K562 (cell line): ENCODE data around the gene TIMM23. TPM values are rescaled to one million over a fixed set of nuclear protein-coding genes. Genes with fewer than 3 reads are reported as not detected.

Experiments
- ARNT ChIP-seq, 2 experiments: fragments of 450-650 bp; IDR thresholded peaks; 2 replicates each; pipeline ENCODE4 v1.6.1; 2016; ENCODE audit warnings: mild to moderate bottlenecking in 1 of 2
- ATF3 ChIP-seq, 2 experiments: fragments of 450-650 bp in 1 of 2; sonication (generic) in 1 of 2; formaldehyde crosslinking in 1 of 2; IDR thresholded peaks in 1 of 2; conservative IDR thresholded peaks in 1 of 2; 2 replicates each; pipeline versions ENCODE4 v1.6.1 to v1.8.1; 2016 to 2023; ENCODE audit warnings: mild to moderate bottlenecking in 2 of 2, moderate library complexity in 2 of 2, inconsistent platforms in 1 of 2, missing genetic modification reagents in 1 of 2
- CCAR2 ChIP-seq: fragments of 200-400 bp; formaldehyde crosslinking; IDR thresholded peaks from 2 replicates; pipeline ENCODE4 v1.6.1; 2017; ENCODE audit warnings: mild to moderate bottlenecking, low read depth, low read length
- CCNT2 ChIP-seq: IDR thresholded peaks from 2 replicates; pipeline ENCODE4 v1.6.1; 2011; ENCODE audit warnings: borderline replicate concordance, low read depth, mild to moderate bottlenecking, moderate library complexity, mixed read lengths, low read length; ENCODE audit not compliant: insufficient read length; ENCODE audit errors: extremely low read depth
- CTBP1 ChIP-seq: fragments of 450-650 bp; IDR thresholded peaks from 2 replicates; pipeline ENCODE4 v1.6.1; 2016; ENCODE audit warnings: borderline replicate concordance
- FOSL1 ChIP-seq: fragments of 200-800 bp; sonication (Bioruptor generic); conservative IDR thresholded peaks from 2 replicates; pipeline ENCODE4 v1.6.1; 2016; ENCODE audit warnings: missing genetic modification characterization, missing compliant biosample characterization
- FOXA3 ChIP-seq, 2 experiments: fragments of 450-650 bp in 1 of 2; sonication (generic) in 1 of 2; formaldehyde crosslinking; IDR thresholded peaks in 1 of 2; conservative IDR thresholded peaks in 1 of 2; 2 replicates each; pipeline versions ENCODE4 v1.4.0 to v1.8.0; 2020 to 2022; ENCODE audit warnings: mild to moderate bottlenecking in 2 of 2, missing genetic modification reagents in 1 of 2
- FOXM1 ChIP-seq, 2 experiments: fragments of 450-650 bp in 1 of 2; sonication (generic) in 1 of 2; formaldehyde crosslinking in 1 of 2; IDR thresholded peaks; 2 replicates each; pipeline versions ENCODE4 v1.6.1 to v1.9.0; 2017 to 2022; ENCODE audit warnings: low read depth in 2 of 2, mild to moderate bottlenecking in 2 of 2, missing genetic modification reagents in 1 of 2, moderate library complexity in 1 of 2
- GTF2E2 ChIP-seq: fragments of 200-800 bp; sonication (Bioruptor generic); IDR thresholded peaks from 2 replicates; pipeline ENCODE4 v1.6.1; 2016; ENCODE audit warnings: missing genetic modification characterization, missing compliant biosample characterization
- KLF10 ChIP-seq: fragments of 250-450 bp; sonication (Bioruptor Pico); IDR thresholded peaks from 2 replicates; pipeline ENCODE4 v1.6.1; 2021; ENCODE audit warnings: matching md5 sums
- MBD2 ChIP-seq: sonication (generic); IDR thresholded peaks from 2 replicates; pipeline ENCODE4 v1.6.1; 2016; ENCODE audit warnings: low read depth, borderline replicate concordance
- MCM2 ChIP-seq: fragments of 450-650 bp; IDR thresholded peaks from 2 replicates; pipeline ENCODE4 v1.6.1; 2017; ENCODE audit warnings: low read depth, mild to moderate bottlenecking
- MYBL2 ChIP-seq, 2 experiments: fragments of 450-650 bp in 1 of 2; sonication (generic) in 1 of 2; formaldehyde crosslinking in 1 of 2; IDR thresholded peaks; 2 replicates each; pipeline versions ENCODE4 v1.6.1 to v1.8.1; 2017 to 2022; ENCODE audit warnings: borderline replicate concordance in 1 of 2, inconsistent platforms in 1 of 2, low read depth in 1 of 2, mild to moderate bottlenecking in 1 of 2, missing genetic modification reagents in 1 of 2, moderate library complexity in 1 of 2
- NFYB ChIP-seq: IDR thresholded peaks from 2 replicates; pipeline ENCODE4 v1.6.1; 2011; ENCODE audit warnings: mild to moderate bottlenecking, moderate library complexity; ENCODE audit not compliant: insufficient read length; ENCODE audit errors: extremely low read depth
- PTBP1 ChIP-seq: fragments of 200-400 bp; formaldehyde crosslinking; IDR thresholded peaks from 2 replicates; pipeline ENCODE4 v1.6.1; 2017; ENCODE audit warnings: low read depth, low read length
- SNAPC5 ChIP-seq: fragments of 250-450 bp; sonication (Bioruptor Pico); IDR thresholded peaks from 2 replicates; pipeline ENCODE4 v1.8.0; 2021; ENCODE audit warnings: moderate library complexity, mild to moderate bottlenecking, inconsistent platforms
- SNIP1 ChIP-seq: fragments of 450-650 bp; IDR thresholded peaks from 2 replicates; pipeline ENCODE4 v1.7.1; 2017; ENCODE audit warnings: low read depth, mild to moderate bottlenecking
- ZBTB17 ChIP-seq: fragments of 450-650 bp; formaldehyde crosslinking; IDR thresholded peaks from 2 replicates; pipeline ENCODE4 v1.4.0; 2020; ENCODE audit warnings: mild to moderate bottlenecking
- ZNF175 ChIP-seq: fragments of 200-800 bp; sonication (Bioruptor generic); IDR thresholded peaks from 2 replicates; pipeline ENCODE4 v1.6.1; 2016; ENCODE audit warnings: low read depth, mild to moderate bottlenecking, missing genetic modification characterization, missing compliant biosample characterization
- ZNF184 ChIP-seq: sonication (generic); formaldehyde crosslinking; IDR thresholded peaks from 2 replicates; pipeline ENCODE4 v1.5.0; 2020; ENCODE audit warnings: missing genetic modification reagents
- ZNF239 ChIP-seq: fragments of 250-450 bp; sonication (Bioruptor Pico); IDR thresholded peaks from 2 replicates; pipeline ENCODE4 v1.4.0; 2020; ENCODE audit warnings: mild to moderate bottlenecking
- ZNF316 ChIP-seq: fragments of 450-650 bp; IDR thresholded peaks from 2 replicates; pipeline ENCODE4 v1.6.1; 2016
- polyA plus RNA-seq, 8 experiments: library from polyadenylated mRNA; depleted of rRNA in 4 of 8; stranded (reverse) in 5 of 8; unstranded in 3 of 8; fragments of >200 nt; fragmentation: Nextera tagmentation in 2 of 8; fragmentation: Illumina TruSeq in 1 of 8; extraction: Ambion mirVana in 2 of 8; extraction: Trizol in 1 of 8; gene quantifications; 2 replicates each; pipeline versions ENCODE4 v1.2.1 to v1.2.3, GENCODE V29; 2011 to 2014; ENCODE audit warnings: inconsistent platforms in 1 of 8, missing spikeins in 1 of 8
- total RNA-seq, 7 experiments: library from RNA; depleted of rRNA in 6 of 7; stranded (reverse); fragments of >200 nt in 6 of 7; fragmentation: Illumina TruSeq in 2 of 7; extraction: Trizol in 2 of 7; gene quantifications; 2 replicates each; pipeline versions ENCODE4 v1.2.1 to v1.2.3, GENCODE V29; 2011 to 2021; ENCODE audit warnings: low replicate concordance in 1 of 7
- TF ChIP-seq, protein P1 (sequence below): sonication (generic); IDR thresholded peaks from 2 replicates; pipeline ENCODE4 v1.6.1; 2016
- TF ChIP-seq, protein P2 (sequence below): fragments of 450-650 bp; formaldehyde crosslinking; IDR thresholded peaks from 2 replicates; pipeline ENCODE4 v1.4.0; 2022; ENCODE audit warnings: mild to moderate bottlenecking, moderate library complexity

The TIMM23 gene
- total and polyA plus RNA-seq, 9 of the 15 experiments (the other 6 are each of a cell fraction or from before 2014, with no cell fraction given) = 148 to 280 (median 183) TPM

DNA sequence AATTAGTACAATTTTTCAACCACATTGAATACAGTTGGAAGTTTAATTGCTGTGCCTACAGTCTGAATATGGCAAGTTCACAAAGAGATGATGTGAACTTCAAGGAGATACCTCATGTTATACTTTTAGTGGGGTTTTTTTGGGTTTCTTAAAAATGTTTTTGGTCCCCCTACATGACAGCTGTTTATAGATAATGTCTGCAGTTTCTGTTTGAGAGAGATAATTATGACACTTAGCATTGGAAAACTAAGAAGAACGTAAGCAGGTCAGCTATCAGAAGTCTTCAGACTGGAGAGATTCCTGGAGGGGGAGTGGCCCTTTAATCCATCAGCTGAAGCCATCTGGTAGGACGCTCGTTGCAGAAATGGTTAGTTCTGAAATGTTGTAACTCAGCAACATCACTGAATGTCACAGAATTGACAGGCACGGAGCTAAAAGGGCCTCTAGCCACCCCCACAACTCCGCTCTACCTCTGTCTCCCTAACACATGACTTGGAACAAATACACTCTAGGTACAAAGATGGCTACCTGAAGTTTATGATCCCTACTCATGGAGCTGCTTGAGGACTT, 29.0 kb downstream of the TIMM23 start (continued):
- TF ChIP-seq, protein P1, sequence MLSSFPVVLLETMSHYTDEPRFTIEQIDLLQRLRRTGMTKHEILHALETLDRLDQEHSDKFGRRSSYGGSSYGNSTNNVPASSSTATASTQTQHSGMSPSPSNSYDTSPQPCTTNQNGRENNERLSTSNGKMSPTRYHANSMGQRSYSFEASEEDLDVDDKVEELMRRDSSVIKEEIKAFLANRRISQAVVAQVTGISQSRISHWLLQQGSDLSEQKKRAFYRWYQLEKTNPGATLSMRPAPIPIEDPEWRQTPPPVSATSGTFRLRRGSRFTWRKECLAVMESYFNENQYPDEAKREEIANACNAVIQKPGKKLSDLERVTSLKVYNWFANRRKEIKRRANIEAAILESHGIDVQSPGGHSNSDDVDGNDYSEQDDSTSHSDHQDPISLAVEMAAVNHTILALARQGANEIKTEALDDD = peak; percentile 93
- TF ChIP-seq ARNT (IDR thresholded peaks at IDR 0.05) = peak; percentile 99 to 100
- peak; percentile 99 for TF ChIP-seq CCNT2
- TF ChIP-seq GTF2E2 (tag) = no peak
- TF ChIP-seq, protein P2, sequence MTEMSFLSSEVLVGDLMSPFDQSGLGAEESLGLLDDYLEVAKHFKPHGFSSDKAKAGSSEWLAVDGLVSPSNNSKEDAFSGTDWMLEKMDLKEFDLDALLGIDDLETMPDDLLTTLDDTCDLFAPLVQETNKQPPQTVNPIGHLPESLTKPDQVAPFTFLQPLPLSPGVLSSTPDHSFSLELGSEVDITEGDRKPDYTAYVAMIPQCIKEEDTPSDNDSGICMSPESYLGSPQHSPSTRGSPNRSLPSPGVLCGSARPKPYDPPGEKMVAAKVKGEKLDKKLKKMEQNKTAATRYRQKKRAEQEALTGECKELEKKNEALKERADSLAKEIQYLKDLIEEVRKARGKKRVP (CRISPR knock-in tag) = peak; percentile 85
- TF ChIP-seq FOXA3 (CRISPR knock-in tag; conservative IDR thresholded peaks at IDR 0.05 in 1 of 2, IDR thresholded peaks at IDR 0.05 in 1 of 2) = 0 out of 4 replicates have a peak, but pooled peaks have one; percentile 11 to 22
- TF ChIP-seq FOSL1 (tag) = peak; percentile 95
- TF ChIP-seq FOXM1 (IDR thresholded peaks at IDR 0.05; ENCODE audit: low read depth) = peak; percentile 99
- TF ChIP-seq FOXM1 (CRISPR knock-in tag; IDR thresholded peaks at IDR 0.05; ENCODE audit: low read depth) = no peak
- TF ChIP-seq KLF10 = no peak
- peak; percentile 79 for TF ChIP-seq ZNF239 (CRISPR knock-in tag)
- TF ChIP-seq MYBL2 (IDR thresholded peaks at IDR 0.05; ENCODE audit: low read depth) = no peak; the same call in 1 of the 2 replicates
- no peak for TF ChIP-seq MYBL2 (CRISPR knock-in tag; IDR thresholded peaks at IDR 0.05; ENCODE audit: borderline replicate concordance)
- no peak for TF ChIP-seq CCAR2
- peak; percentile 76 for TF ChIP-seq MBD2
- peak; percentile 95 for TF ChIP-seq CTBP1
- no peak for TF ChIP-seq MCM2
- TF ChIP-seq ZNF316 = peak; percentile 36; the same call in 1 of the 2 replicates
- peak; percentile 42; the same call in 1 of the 2 replicates for TF ChIP-seq SNAPC5 (CRISPR knock-in tag)
- TF ChIP-seq ATF3 (IDR thresholded peaks at IDR 0.05) = peak; percentile 87
- peak; percentile 51; the same call in 1 of the 2 replicates for TF ChIP-seq ATF3 (CRISPR knock-in tag; conservative IDR thresholded peaks at IDR 0.05)
- TF ChIP-seq NFYB = no peak
- TF ChIP-seq SNIP1 = no peak
- peak; percentile 99 for TF ChIP-seq ZNF175
- no peak for TF ChIP-seq ZNF184 (CRISPR knock-in tag)
- TF ChIP-seq PTBP1 = no peak
- peak; percentile 79 for TF ChIP-seq ZBTB17
